SU-DHL-6 (cell line): ENCODE measurements around the gene PARP8.

Experiments used
- CTCF ChIP-seq: fragments of 200-600 bp; sonication (generic); IDR thresholded peaks from one replicate; pipeline ENCODE4 v1.5.1; 2017; ENCODE audit warnings: antibody characterized with exemption, mild to moderate bottlenecking, low read length, moderate library complexity; ENCODE audit not compliant: insufficient read depth, poor library complexity, severe bottlenecking
- EZH2phosphoT487 ChIP-seq: fragments of 200-600 bp; sonication (generic), shearing (Covaris generic); conservative IDR thresholded peaks from 2 replicates; pipeline ENCODE4 v1.6.1; 2018; ENCODE audit warnings: mild to moderate bottlenecking, antibody characterized with exemption, low read length, moderate library complexity, mixed read lengths

- TF ChIP-seq CTCF (no peak), EZH2phosphoT487 (no peak)
These were observed 64.4 kb downstream of the PARP8 start for GRCh38 chr5:50730841-50731240.
